H1 (cell line): ENCODE data around the gene CHRD. TPM values are rescaled to one million over a fixed set of nuclear protein-coding genes. Genes with fewer than 3 reads are reported as not detected.

Source experiments
- CTBP2 ChIP-seq: IDR thresholded peaks from 2 replicates; pipeline ENCODE4 v1.7.0; 2011; ENCODE audit warnings: borderline replicate concordance, mild to moderate bottlenecking, moderate library complexity, mixed read lengths, low read length; ENCODE audit not compliant: insufficient read depth, insufficient read length
- JUN ChIP-seq: IDR thresholded peaks from 2 replicates; pipeline ENCODE4 v1.6.1; 2011; ENCODE audit warnings: low read depth, mild to moderate bottlenecking, improper control_type of control experiment, low read length
- JUND ChIP-seq: IDR thresholded peaks from 2 replicates; pipeline ENCODE4 v1.6.1; 2011; ENCODE audit warnings: mild to moderate bottlenecking, improper control_type of control experiment, low read length
- KDM5A ChIP-seq: fragments of 200-600 bp; IDR thresholded peaks from 2 replicates; pipeline ENCODE4 v1.7.1; 2012; ENCODE audit warnings: mild to moderate bottlenecking, low read length, inconsistent platforms, mixed read lengths
- TAF7 ChIP-seq: optimal IDR thresholded peaks from 2 replicates; pipeline ENCODE3; 2011; ENCODE audit warnings: low read depth, mild to moderate bottlenecking, inconsistent platforms, low read length, moderate library complexity, borderline replicate concordance
- polyA plus RNA-seq, 7 experiments: library from polyadenylated mRNA; depleted of rRNA in 3 of 7; stranded (reverse) in 5 of 7; unstranded in 2 of 7; fragments of >200 nt in 5 of 7; fragments of 200-250 nt in 2 of 7; gene quantifications; 1 replicate in 5 of 7; 2 replicates in 1 of 7; 4 replicates in 1 of 7; pipeline versions ENCODE4 v1.2.1 to v1.2.3, GENCODE V29; 2011 to 2013; ENCODE audit warnings: missing spikeins in 2 of 7, mixed read lengths in 2 of 7
- total RNA-seq: library from RNA; stranded (reverse); fragmentation: NEBNext Ultra II Directional; extraction: Animal tissue kit (Norgen Biotek cat#: 25700); gene quantifications from 2 replicates; pipeline ENCODE4 v1.2.1, GENCODE V29; 2021
- TF ChIP-seq, protein P1 (sequence below), 3 experiments: IDR thresholded peaks; 1 replicate in 2 of 3; 2 replicates in 1 of 3; pipeline versions ENCODE4 v1.5.1 to v1.6.1; 2011; ENCODE audit warnings: low read length in 3 of 3, mild to moderate bottlenecking in 3 of 3, inconsistent platforms in 2 of 3, low read depth in 1 of 3, moderate library complexity in 1 of 3; ENCODE audit not compliant: insufficient read depth in 1 of 3; ENCODE audit errors: control extremely low read depth in 1 of 3

The CHRD gene
- total and polyA plus RNA-seq, 2 of the 8 experiments (the other 6 are each of a cell fraction or from before 2014, with no cell fraction given) = 0.62 to 0.86 TPM

- TF ChIP-seq, protein P1, sequence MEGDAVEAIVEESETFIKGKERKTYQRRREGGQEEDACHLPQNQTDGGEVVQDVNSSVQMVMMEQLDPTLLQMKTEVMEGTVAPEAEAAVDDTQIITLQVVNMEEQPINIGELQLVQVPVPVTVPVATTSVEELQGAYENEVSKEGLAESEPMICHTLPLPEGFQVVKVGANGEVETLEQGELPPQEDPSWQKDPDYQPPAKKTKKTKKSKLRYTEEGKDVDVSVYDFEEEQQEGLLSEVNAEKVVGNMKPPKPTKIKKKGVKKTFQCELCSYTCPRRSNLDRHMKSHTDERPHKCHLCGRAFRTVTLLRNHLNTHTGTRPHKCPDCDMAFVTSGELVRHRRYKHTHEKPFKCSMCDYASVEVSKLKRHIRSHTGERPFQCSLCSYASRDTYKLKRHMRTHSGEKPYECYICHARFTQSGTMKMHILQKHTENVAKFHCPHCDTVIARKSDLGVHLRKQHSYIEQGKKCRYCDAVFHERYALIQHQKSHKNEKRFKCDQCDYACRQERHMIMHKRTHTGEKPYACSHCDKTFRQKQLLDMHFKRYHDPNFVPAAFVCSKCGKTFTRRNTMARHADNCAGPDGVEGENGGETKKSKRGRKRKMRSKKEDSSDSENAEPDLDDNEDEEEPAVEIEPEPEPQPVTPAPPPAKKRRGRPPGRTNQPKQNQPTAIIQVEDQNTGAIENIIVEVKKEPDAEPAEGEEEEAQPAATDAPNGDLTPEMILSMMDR (IDR thresholded peaks at IDR 0.05; ENCODE audit: control extremely low read depth in 1 of 3, insufficient read depth in 1 of 3, low read depth in 1 of 3, low read length in 3 of 3) = no peak
- no peak for TF ChIP-seq TAF7
- TF ChIP-seq KDM5A = no peak
- no peak for TF ChIP-seq CTBP2
- no peak for TF ChIP-seq JUN
- no peak for TF ChIP-seq JUND
Measured at GRCh38 chr3:184358124-184358767, 21.6 kb upstream of the CHRD start (continued).
